Endothelial cell (in vitro differentiated cells): ENCODE data around the gene CORO6. TPM values are rescaled to one million over a fixed set of nuclear protein-coding genes. Genes with fewer than 3 reads are reported as not detected.
A peak's percentile ranks its signal among the peaks of the same experiment; 100 is the strongest.

ENCODE experiments used
- DNase-seq: peaks from one replicate; pipeline ENCODE4 v3.0.0; 2021; ENCODE audit warnings: low spot score
- H3K27ac Mint-ChIP-seq: one replicate; pipeline ENCODE4 v1.8.0; 2021; ENCODE audit warnings: mixed read lengths, inconsistent platforms; ENCODE audit not compliant: unreplicated experiment
- H3K27me3 Mint-ChIP-seq: one replicate; pipeline ENCODE4 v1.8.0; 2021; ENCODE audit warnings: mild to moderate bottlenecking, moderate library complexity, mixed read lengths, inconsistent platforms; ENCODE audit not compliant: unreplicated experiment
- H3K36me3 Mint-ChIP-seq: one replicate; pipeline ENCODE4 v1.8.0; 2021; ENCODE audit warnings: mild to moderate bottlenecking, low read depth, mixed read lengths, inconsistent platforms; ENCODE audit not compliant: unreplicated experiment
- H3K4me1 Mint-ChIP-seq: one replicate; pipeline ENCODE4 v1.8.0; 2021; ENCODE audit warnings: mild to moderate bottlenecking, mixed read lengths, inconsistent platforms; ENCODE audit not compliant: unreplicated experiment
- H3K4me3 Mint-ChIP-seq: one replicate; pipeline ENCODE4 v1.8.0; 2021; ENCODE audit warnings: mild to moderate bottlenecking, mixed read lengths, inconsistent platforms; ENCODE audit not compliant: unreplicated experiment
- H3K9me3 Mint-ChIP-seq: one replicate; pipeline ENCODE4 v1.8.0; 2021; ENCODE audit warnings: mixed read lengths, inconsistent platforms; ENCODE audit not compliant: unreplicated experiment
- CTCF ChIP-seq: fragments of 200-600 bp; sonication (generic); IDR thresholded peaks from one replicate; pipeline ENCODE4 v1.5.0; 2021; ENCODE audit warnings: antibody characterized with exemption; ENCODE audit not compliant: unreplicated experiment
- total RNA-seq: library from RNA; stranded (reverse); fragmentation: NEBNext Ultra II Directional; extraction: Animal tissue kit (Norgen Biotek cat#: 25700); gene quantifications from one replicate; pipeline ENCODE4 v1.2.1, GENCODE V29; 2021; ENCODE audit not compliant: unreplicated experiment

The CORO6 gene
- total RNA-seq, 1 donor from 2014 or later: 13.0 TPM

GRCh38 chr17:29615048-29615385 lies 7.7 kb downstream of the CORO6 start:
- Mint-ChIP-seq H3K4me3 (peak overlapping the region; percentile 79), H3K36me3 (peaks cover 6% of the 10 kb centered on the region), H3K27ac (no peak overlapping the region), H3K27me3 (peaks cover 24% of the 10 kb centered on the region), H3K9me3 (no peaks in the 10 kb centered on the region), H3K4me1 (peaks cover 15% of the 10 kb centered on the region)
- DNase-seq: no peak
- TF ChIP-seq CTCF: no peak

GRCh38 chr17:29614349-29615047 lies 8.2 kb downstream of the CORO6 start:
- Mint-ChIP-seq H3K4me1 (peaks cover 15% of the 10 kb centered on the region), H3K4me3 (peak overlapping the region; percentile 79), H3K27me3 (peaks cover 21% of the 10 kb centered on the region), H3K27ac (no peak overlapping the region), H3K9me3 (no peaks in the 10 kb centered on the region), H3K36me3 (peaks cover 6% of the 10 kb centered on the region)
- no peak for DNase-seq
- no peak for TF ChIP-seq CTCF

- H3K27me3 Mint-ChIP-seq: peaks cover 21% of the 10 kb centered on the region
- no peak for DNase-seq
- peaks cover 6% of the 10 kb centered on the region for H3K36me3 Mint-ChIP-seq
- no peak overlapping the region for H3K27ac Mint-ChIP-seq
- H3K4me3 Mint-ChIP-seq: no peak overlapping the region
- peaks cover 15% of the 10 kb centered on the region for H3K4me1 Mint-ChIP-seq
- TF ChIP-seq CTCF: no peak
- H3K9me3 Mint-ChIP-seq: no peaks in the 10 kb centered on the region
Measured at GRCh38 chr17:29613856-29614255, 8.9 kb downstream of the CORO6 start.

GRCh38 chr17:29613352-29613837 lies 9.3 kb downstream of the CORO6 start:
- H3K4me1 Mint-ChIP-seq: peaks cover 15% of the 10 kb centered on the region

More at GRCh38 chr17:29613352-29613837, 9.3 kb downstream of the CORO6 start:
- Mint-ChIP-seq H3K27ac (no peak overlapping the region), H3K4me3 (no peak overlapping the region), H3K9me3 (no peaks in the 10 kb centered on the region), H3K36me3 (peaks cover 6% of the 10 kb centered on the region), H3K27me3 (peaks cover 21% of the 10 kb centered on the region)
- peak; percentile 94 for TF ChIP-seq CTCF
- DNase-seq: peak; percentile 99
